ENCODE measurements around the gene RTN1. TPM values are rescaled to one million over a fixed set of nuclear protein-coding genes. Genes with fewer than 3 reads are reported as not detected.

Gene RTN1
- total and polyA plus RNA-seq, 2 of the 8 experiments (the other 6 are each of a cell fraction or from before 2014, with no cell fraction given): 2.8 to 4.9 TPM

GRCh38 chr14:59585891-59586554 is 284.6 kb downstream of the RTN1 start (continued):
- TF ChIP-seq NANOG (IDR thresholded peaks at IDR 0.05; ENCODE audit: insufficient read depth, low read depth, low read length, poor library complexity, severe bottlenecking) (no peak), SAP30 (IDR thresholded peaks at IDR 0.05; ENCODE audit: insufficient read depth, insufficient replicate concordance, low read length) (no peak)

Data from H1 (cell line).